OCI-LY3 (cell line): ENCODE data around the gene FAM107B.

ENCODE experiments used
- H2AFZ ChIP-seq: fragments of 200-600, 300-600 bp; shearing (Covaris generic); 2 replicates; pipeline ENCODE4 v1.6.0; 2014; ENCODE audit warnings: antibody characterized with exemption, low read depth, low read length
- H3K27ac ChIP-seq: fragments of 200-600, 300-600 bp; sonication (generic); 2 replicates; pipeline ENCODE4 v1.5.1; 2014; ENCODE audit warnings: mild to moderate bottlenecking, low read length, moderate library complexity, mixed read lengths
- H3K27me3 ChIP-seq: fragments of 200-600, 300-600 bp; sonication (generic); 2 replicates; pipeline ENCODE4 v1.6.1; 2014; ENCODE audit warnings: low read depth, low read length, mixed read lengths
- H3K36me3 ChIP-seq: fragments of 200-600, 300-600 bp; sonication (generic); replicated peaks from 2 replicates; pipeline ENCODE3; 2014; ENCODE audit warnings: low read depth, low read length, mixed read lengths
- H3K4me1 ChIP-seq: fragments of 300-600, 200-600 bp; sonication (generic); 2 replicates; pipeline ENCODE4 v1.6.1; 2014; ENCODE audit warnings: low read length, mixed read lengths
- H3K4me2 ChIP-seq: fragments of 200-600, 300-600 bp; sonication (generic); 2 replicates; pipeline ENCODE4 v1.6.1; 2014; ENCODE audit warnings: low read length, mixed read lengths
- H3K4me3 ChIP-seq: fragments of 300-600, 200-600 bp; sonication (generic); 2 replicates; pipeline ENCODE4 v1.5.1; 2014; ENCODE audit warnings: antibody characterized with exemption, mild to moderate bottlenecking, low read length, moderate library complexity
- H3K79me2 ChIP-seq: fragments of 300-600, 200-600 bp; shearing (Covaris generic); 2 replicates; pipeline ENCODE4 v1.6.1; 2014; ENCODE audit warnings: mild to moderate bottlenecking, low read length, mixed read lengths
- H3K9ac ChIP-seq: fragments of 300-600, 200-600 bp; shearing (Covaris generic); 2 replicates; pipeline ENCODE4 v1.6.0; 2014; ENCODE audit warnings: mild to moderate bottlenecking, low read length, moderate library complexity
- H3K9me3 ChIP-seq: fragments of 200-600, 300-600 bp; shearing (Covaris generic); 2 replicates; pipeline ENCODE4 v1.6.1; 2014; ENCODE audit warnings: low read length, mixed read lengths; ENCODE audit not compliant: insufficient read depth
- H4K20me1 ChIP-seq: fragments of 200-600, 300-600 bp; sonication (generic); 2 replicates; pipeline ENCODE4 v1.6.1; 2016; ENCODE audit warnings: low read length, mixed read lengths; ENCODE audit not compliant: insufficient read depth
- CTCF ChIP-seq: fragments of 200-600, 300-600 bp; sonication (generic); IDR thresholded peaks from 2 replicates; pipeline ENCODE4 v1.5.1; 2014; ENCODE audit warnings: antibody characterized with exemption, low read length, low read depth
- EZH2phosphoT487 ChIP-seq: fragments of 200-600 bp; shearing (Covaris generic); IDR thresholded peaks from 2 replicates; pipeline ENCODE4 v1.6.1; 2018; ENCODE audit warnings: antibody characterized with exemption, mixed run types, low read depth

Gene FAM107B

GRCh38 chr10:14533295-14533694 is 241.4 kb downstream of the FAM107B start:
- Histone ChIP-seq H4K20me1 (peaks cover 80% of the 10 kb centered on the region), H3K4me3 (no peak overlapping the region), H3K27me3 (no peaks in the 10 kb centered on the region), H3K9ac (no peak overlapping the region), H3K27ac (no peak overlapping the region), H2AFZ (no peak overlapping the region), H3K4me1 (no peaks in the 10 kb centered on the region), H3K4me2 (no peak overlapping the region), H3K9me3 (no peaks in the 10 kb centered on the region), H3K36me3 (peaks cover 26% of the 10 kb centered on the region), H3K79me2 (peaks cover 93% of the 10 kb centered on the region)
- TF ChIP-seq CTCF, result no peak
- no peak for TF ChIP-seq EZH2phosphoT487

GRCh38 chr10:14532473-14533251 is 242.0 kb downstream of the FAM107B start:
- Histone ChIP-seq H3K4me3 (no peak overlapping the region), H3K79me2 (peaks cover 87% of the 10 kb centered on the region), H3K4me1 (no peaks in the 10 kb centered on the region), H4K20me1 (peaks cover 75% of the 10 kb centered on the region), H3K9ac (no peak overlapping the region), H3K36me3 (peaks cover 27% of the 10 kb centered on the region), H3K27me3 (no peaks in the 10 kb centered on the region), H2AFZ (no peak overlapping the region), H3K4me2 (no peak overlapping the region), H3K9me3 (no peaks in the 10 kb centered on the region), H3K27ac (no peak overlapping the region)
- TF ChIP-seq CTCF (no peak), EZH2phosphoT487 (no peak)

GRCh38 chr10:14531974-14532373 is 242.7 kb downstream of the FAM107B start:
- H3K79me2 ChIP-seq, result peaks cover 85% of the 10 kb centered on the region
- peaks cover 74% of the 10 kb centered on the region for H4K20me1 ChIP-seq
- H3K36me3 ChIP-seq, result peaks cover 30% of the 10 kb centered on the region
- no peak overlapping the region for H3K4me2 ChIP-seq
- H3K27ac ChIP-seq, result no peak overlapping the region
- H2AFZ ChIP-seq, result no peak overlapping the region
- no peaks in the 10 kb centered on the region for H3K9me3 ChIP-seq
- no peak overlapping the region for H3K4me3 ChIP-seq
- H3K27me3 ChIP-seq, result no peaks in the 10 kb centered on the region
- TF ChIP-seq CTCF (no peak), EZH2phosphoT487 (no peak)
- no peaks in the 10 kb centered on the region for H3K4me1 ChIP-seq
- H3K9ac ChIP-seq, result no peak overlapping the region

GRCh38 chr10:14530465-14530864 is 244.2 kb downstream of the FAM107B start:
- Histone ChIP-seq H3K9ac (no peak overlapping the region), H3K79me2 (peaks cover 81% of the 10 kb centered on the region), H3K4me2 (no peak overlapping the region), H3K36me3 (peaks cover 30% of the 10 kb centered on the region), H3K27me3 (no peaks in the 10 kb centered on the region), H3K27ac (no peak overlapping the region), H3K4me3 (no peak overlapping the region), H4K20me1 (peaks cover 64% of the 10 kb centered on the region), H3K4me1 (no peaks in the 10 kb centered on the region), H3K9me3 (no peaks in the 10 kb centered on the region), H2AFZ (no peak overlapping the region)
- TF ChIP-seq EZH2phosphoT487 (no peak), CTCF (no peak)
